PC-9 (cell line): ENCODE results near the gene AQR. TPM values are rescaled to one million over a fixed set of nuclear protein-coding genes. Genes with fewer than 3 reads are reported as not detected.

Source experiments
- Bru-seq: library from RNA; stranded (reverse); fragments of 400-500 nt; gene quantifications from one replicate; lab custom pipeline; 2021; lab: Mats Ljungman, UMichigan
- BruChase-seq, 2 experiments: library from RNA; stranded (reverse); fragments of 400-500 nt; gene quantifications; one replicate each; lab custom pipeline; 2021; lab: Mats Ljungman, UMichigan
- BruUV-seq: library from RNA; stranded (reverse); fragments of 400-500 nt; replicated peaks from 2 replicates; lab custom pipeline; 2021; lab: Mats Ljungman, UMichigan
- CTCF ChIA-PET: fragments of 300-600 bp; sonication (Branson Sonifier 250); formaldehyde crosslinking; loops from one replicate; lab custom pipeline; 2022; ENCODE audit warnings: antibody characterized with exemption; lab: Charles Lee
- POLR2A ChIA-PET: fragments of 300-600 bp; sonication (Branson Sonifier 250); formaldehyde crosslinking; loops from one replicate; lab custom pipeline; 2022; ENCODE audit warnings: antibody characterized with exemption; ENCODE audit not compliant: unreplicated experiment; lab: Charles Lee
- DNase-seq, 2 experiments: peaks; one replicate each; pipeline versions ENCODE4 v3.0.0 to v3.0.0-alpha.2; 2015 to 2022; ENCODE audit warnings: mixed read lengths in 1 of 2
- H2AFZ ChIP-seq: fragments of 200-600 bp; sonication (generic); 2 replicates; pipeline ENCODE4 v1.8.1; 2017; ENCODE audit warnings: antibody characterized with exemption
- H3F3A ChIP-seq: fragments of 200-600 bp; sonication (generic); 2 replicates; pipeline ENCODE4 v1.8.1; 2017; ENCODE audit warnings: antibody characterized with exemption, mild to moderate bottlenecking, low read depth; ENCODE audit not compliant: insufficient read depth
- H3K27ac ChIP-seq: fragments of 200-600 bp; sonication (generic); 2 replicates; pipeline ENCODE4 v1.6.1; 2016; ENCODE audit warnings: mixed run types
- H3K27me3 ChIP-seq: fragments of 200-600 bp; sonication (generic); 2 replicates; pipeline ENCODE4 v1.6.1; 2016; ENCODE audit warnings: low read depth, mixed run types; ENCODE audit not compliant: insufficient read depth
- H3K36me3 ChIP-seq: fragments of 200-600 bp; sonication (generic); 2 replicates; pipeline ENCODE4 v1.6.1; 2016; ENCODE audit warnings: low read depth, mixed run types
- H3K4me1 ChIP-seq: fragments of 200-600 bp; sonication (generic); replicated peaks from 2 replicates; pipeline ENCODE4 v1.6.1; 2016; ENCODE audit warnings: mixed run types; ENCODE audit not compliant: insufficient read depth
- H3K4me2 ChIP-seq: fragments of 200-600 bp; sonication (generic); 2 replicates; pipeline ENCODE4 v1.6.1; 2017; ENCODE audit warnings: mixed run types
- H3K4me3 ChIP-seq: fragments of 200-600 bp; sonication (generic); 2 replicates; pipeline ENCODE4 v1.6.1; 2016; ENCODE audit warnings: mixed run types
- H3K79me2 ChIP-seq: fragments of 200-600 bp; sonication (generic); 2 replicates; pipeline ENCODE4 v1.6.1; 2017; ENCODE audit warnings: low read depth, mixed run types
- H3K9me2 ChIP-seq: fragments of 200-600 bp; sonication (generic); 2 replicates; pipeline ENCODE4 v1.8.1; 2017; ENCODE audit warnings: mild to moderate bottlenecking; ENCODE audit not compliant: insufficient read depth
- H3K9me3 ChIP-seq: fragments of 200-600 bp; sonication (generic); 2 replicates; pipeline ENCODE4 v1.8.1; 2016; ENCODE audit warnings: low read depth; ENCODE audit not compliant: insufficient read depth
- H4K20me1 ChIP-seq: fragments of 200-600 bp; sonication (generic); 2 replicates; pipeline ENCODE4 v1.8.1; 2017; ENCODE audit not compliant: insufficient read depth
- EZH2 ChIP-seq: fragments of 200-600 bp; sonication (generic); IDR thresholded peaks from 2 replicates; pipeline ENCODE4 v1.8.0; 2017; ENCODE audit warnings: antibody characterized with exemption, low read depth
- intact Hi-C: fragments of 100-400 bp; cut with micrococcal nuclease; formaldehyde crosslinking; loops from one replicate; pipeline ENCODE4 v1.10.0; 2022; ENCODE audit not compliant: unreplicated experiment
- long read RNA-seq: library from polyadenylated mRNA; stranded (forward); transcript quantifications from one replicate; pipeline ENCODE4 v2.0.0, GENCODE V29; 2022
- total RNA-seq: library from RNA; stranded (reverse); gene quantifications from 2 replicates; pipeline ENCODE4 v1.2.3, GENCODE V29; 2021
- TF ChIP-seq, protein P1 (sequence below): fragments of 200-600 bp; sonication (generic); conservative IDR thresholded peaks from 2 replicates; pipeline ENCODE4 v1.6.1; 2017; ENCODE audit warnings: mixed run types, antibody characterized with exemption, mild to moderate bottlenecking, moderate library complexity

Gene AQR
- total RNA-seq (24.1 and 33.6 TPM in 2 replicates), Bru-seq, nascent RNA (percentile 84 among the genes with signal in this experiment), BruChase-seq, experiment 1, labeled RNA remaining after a 2-hour chase (percentile 79 among the genes with signal in this experiment), BruChase-seq, experiment 2, labeled RNA remaining after a 6-hour chase (percentile 79 among the genes with signal in this experiment)
- long read RNA-seq, full-length matches to known transcripts: 24 of 35 reads
- long read RNA-seq, partial matches to known transcripts: 1 of 35 reads
- long read RNA-seq, other reads (novel, unspliced or antisense): 10 of 35 reads

DNA sequence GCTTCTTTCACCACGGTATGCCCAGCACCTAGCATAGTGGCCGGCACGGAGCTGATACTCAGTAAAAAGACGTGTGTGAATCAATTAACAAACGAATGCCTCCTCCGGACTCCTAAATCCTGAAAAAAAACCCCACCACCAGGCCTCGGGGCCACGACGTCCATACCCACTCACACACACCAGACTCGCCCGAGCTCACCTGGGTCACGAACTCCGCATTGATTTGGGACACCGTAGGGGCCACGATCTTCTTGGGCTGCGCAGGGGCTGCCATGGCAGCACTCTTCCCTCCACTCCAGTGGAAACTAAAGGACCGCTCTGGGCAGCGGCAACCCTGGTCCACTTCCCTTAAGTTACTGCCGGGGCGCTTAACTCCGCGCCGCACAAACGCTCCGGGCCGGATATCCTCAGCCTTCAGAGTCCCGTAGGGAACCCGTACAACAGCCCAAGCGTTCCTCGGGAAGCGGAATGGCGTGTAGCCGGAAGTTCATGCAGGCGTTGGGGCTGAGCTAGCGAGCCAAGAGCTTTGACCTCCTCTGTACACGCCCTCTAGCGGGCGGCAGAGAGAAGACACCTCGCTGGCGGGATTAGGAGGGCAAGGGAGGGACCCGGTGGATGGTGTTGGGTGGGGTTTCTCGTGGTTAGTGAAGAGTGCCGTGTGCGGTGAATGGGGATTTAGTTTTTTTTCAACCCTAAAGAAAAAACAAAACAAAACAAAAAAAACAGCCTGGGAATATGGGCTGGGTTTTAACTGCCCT, at the start of gene AQR:
Gene AQR, minus strand, starts transcription at position 403 of the 758 bp plus-strand sequence. Its CDS starts 129 bp downstream, at position 274.
- CTCF ChIA-PET: interaction anchor here (0.5 to 1.3 kb wide), 4 partner anchors 15 to 57 kb away, joined by 3 to 7 read pairs (median 4); partner anchors contain the start of gene ZNF770
- Histone ChIP-seq H3K9me3 (no peaks in the 10 kb centered on the region), H4K20me1 (peaks cover under 1% of the 10 kb centered on the region; the same call in 1 of the 2 replicates), H3K79me2 (peaks cover 40% of the 10 kb centered on the region), H3K27me3 (no peaks in the 10 kb centered on the region), H3K9me2 (no peaks in the 10 kb centered on the region), H3K27ac (0 out of 2 replicates have a peak within 1 kb of the TSS, but pooled peaks have one; percentile 25), H3K36me3 (no peaks in the 10 kb centered on the region), H3K4me3 (peak within 1 kb of the TSS; percentile 77), H3K4me1 (peaks cover 9% of the 10 kb centered on the region; the same call in 1 of the 2 replicates), H2AFZ (peak within 1 kb of the TSS; percentile 98), H3K4me2 (peak within 1 kb of the TSS; percentile 95), H3F3A (no peaks in the 10 kb centered on the region)
- TF ChIP-seq, protein P1, sequence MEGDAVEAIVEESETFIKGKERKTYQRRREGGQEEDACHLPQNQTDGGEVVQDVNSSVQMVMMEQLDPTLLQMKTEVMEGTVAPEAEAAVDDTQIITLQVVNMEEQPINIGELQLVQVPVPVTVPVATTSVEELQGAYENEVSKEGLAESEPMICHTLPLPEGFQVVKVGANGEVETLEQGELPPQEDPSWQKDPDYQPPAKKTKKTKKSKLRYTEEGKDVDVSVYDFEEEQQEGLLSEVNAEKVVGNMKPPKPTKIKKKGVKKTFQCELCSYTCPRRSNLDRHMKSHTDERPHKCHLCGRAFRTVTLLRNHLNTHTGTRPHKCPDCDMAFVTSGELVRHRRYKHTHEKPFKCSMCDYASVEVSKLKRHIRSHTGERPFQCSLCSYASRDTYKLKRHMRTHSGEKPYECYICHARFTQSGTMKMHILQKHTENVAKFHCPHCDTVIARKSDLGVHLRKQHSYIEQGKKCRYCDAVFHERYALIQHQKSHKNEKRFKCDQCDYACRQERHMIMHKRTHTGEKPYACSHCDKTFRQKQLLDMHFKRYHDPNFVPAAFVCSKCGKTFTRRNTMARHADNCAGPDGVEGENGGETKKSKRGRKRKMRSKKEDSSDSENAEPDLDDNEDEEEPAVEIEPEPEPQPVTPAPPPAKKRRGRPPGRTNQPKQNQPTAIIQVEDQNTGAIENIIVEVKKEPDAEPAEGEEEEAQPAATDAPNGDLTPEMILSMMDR: peak; percentile 56
- no peak for TF ChIP-seq EZH2
- POLR2A ChIA-PET: interaction anchor here (0.5 to 1.9 kb wide), 8 partner anchors 18 to 533 kb away, joined by 3 to 13 read pairs (median 8); partner anchors contain the start of gene ZNF770
- DNase-seq: peak; percentile 93
- TSS peak; percentile 66 for BruUV-seq
- intact Hi-C loops: loop anchor here (1.0 kb wide), 1 partner anchor 19 kb away; the partner anchor contains the start of gene ZNF770

DNA sequence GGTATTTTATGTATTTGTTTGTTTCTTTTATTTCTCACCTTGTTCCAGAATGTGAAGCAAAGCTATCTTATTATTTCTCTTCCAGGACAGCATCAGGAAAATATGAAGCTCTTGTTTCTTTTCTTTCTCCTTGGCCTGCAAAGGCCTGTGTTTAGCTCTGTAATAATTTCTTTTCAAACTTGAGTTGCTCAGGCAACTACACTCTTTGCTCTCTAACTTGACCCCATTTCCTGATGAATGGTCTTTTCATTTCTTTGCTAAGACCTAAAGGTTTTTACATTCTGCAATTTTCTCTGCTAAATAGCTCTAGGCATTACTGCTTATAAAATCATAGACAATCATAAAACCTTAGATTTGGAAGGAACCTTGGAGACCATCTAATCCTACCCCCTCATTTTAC, 44.7 kb upstream of the AQR start:
- Histone ChIP-seq H3K9me2 (no peaks in the 10 kb centered on the region), H3K4me3 (no peak overlapping the region), H4K20me1 (no peaks in the 10 kb centered on the region), H3K27ac (no peak overlapping the region), H3K27me3 (no peaks in the 10 kb centered on the region), H3K9me3 (no peaks in the 10 kb centered on the region), H3K4me1 (no peaks in the 10 kb centered on the region), H3K36me3 (no peaks in the 10 kb centered on the region), H3F3A (no peaks in the 10 kb centered on the region), H2AFZ (no peak overlapping the region), H3K79me2 (no peaks in the 10 kb centered on the region), H3K4me2 (no peak overlapping the region)
- POLR2A ChIA-PET: no interaction called here
- CTCF ChIA-PET: no interaction called here
- no TSS peak for BruUV-seq
- TF ChIP-seq, protein P1: no peak
- no peak for TF ChIP-seq EZH2
- intact Hi-C loops: no loop called here
- no peak for DNase-seq

DNA sequence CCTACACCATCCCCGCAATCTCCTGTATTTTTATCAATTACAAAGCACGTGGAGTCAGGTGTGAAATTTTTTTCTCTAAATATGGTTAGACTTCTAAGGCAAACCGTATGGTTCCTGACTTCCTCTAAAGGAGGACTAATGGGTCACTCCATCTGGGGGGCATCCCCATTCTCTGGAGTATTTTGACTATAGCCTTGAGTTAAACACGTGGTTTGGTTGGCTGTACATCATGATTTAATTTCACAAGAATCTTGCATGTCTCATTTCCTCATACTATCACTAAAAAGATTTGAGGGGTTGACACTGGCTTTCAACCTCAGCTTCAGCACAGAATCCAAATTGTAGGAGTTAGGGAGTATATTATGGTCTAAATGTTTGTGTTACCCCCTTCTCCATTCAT, 43.8 kb upstream of the AQR start:
- TF ChIP-seq EZH2: no peak
- TF ChIP-seq, protein P1: no peak
- POLR2A ChIA-PET: no interaction called here
- H3K9me2 ChIP-seq: no peaks in the 10 kb centered on the region
- no peaks in the 10 kb centered on the region for H3F3A ChIP-seq
- intact Hi-C loops: no loop called here
- BruUV-seq: no TSS peak
- no peaks in the 10 kb centered on the region for H3K9me3 ChIP-seq
- H3K36me3 ChIP-seq: no peaks in the 10 kb centered on the region
- no peak overlapping the region for H3K4me3 ChIP-seq
- no peaks in the 10 kb centered on the region for H4K20me1 ChIP-seq
- H2AFZ ChIP-seq: 0 out of 2 replicates have a peak overlapping the region, but pooled peaks have one; percentile 48
- no peaks in the 10 kb centered on the region for H3K79me2 ChIP-seq
- no peaks in the 10 kb centered on the region for H3K4me1 ChIP-seq
- H3K27me3 ChIP-seq: no peaks in the 10 kb centered on the region
- no peak for DNase-seq
- H3K4me2 ChIP-seq: no peak overlapping the region
- CTCF ChIA-PET: no interaction called here
- H3K27ac ChIP-seq: no peak overlapping the region
